GM20431 (cell line): ENCODE results near the gene NEURL1B.
"Not testable (repeated sequence)": the region's sequence is repeated elsewhere in the genome, so short reads cannot be mapped to it uniquely, and the experiment has no call there.

ENCODE experiments used
- in situ Hi-C: fragments of 300-500 bp; cut with MseI, MboI; formaldehyde crosslinking; loops from one replicate; pipeline ENCODE4 v1.15.0; 2020; ENCODE audit warnings: low sequenced_read_pairs; ENCODE audit not compliant: unreplicated experiment

The NEURL1B gene, protein sequence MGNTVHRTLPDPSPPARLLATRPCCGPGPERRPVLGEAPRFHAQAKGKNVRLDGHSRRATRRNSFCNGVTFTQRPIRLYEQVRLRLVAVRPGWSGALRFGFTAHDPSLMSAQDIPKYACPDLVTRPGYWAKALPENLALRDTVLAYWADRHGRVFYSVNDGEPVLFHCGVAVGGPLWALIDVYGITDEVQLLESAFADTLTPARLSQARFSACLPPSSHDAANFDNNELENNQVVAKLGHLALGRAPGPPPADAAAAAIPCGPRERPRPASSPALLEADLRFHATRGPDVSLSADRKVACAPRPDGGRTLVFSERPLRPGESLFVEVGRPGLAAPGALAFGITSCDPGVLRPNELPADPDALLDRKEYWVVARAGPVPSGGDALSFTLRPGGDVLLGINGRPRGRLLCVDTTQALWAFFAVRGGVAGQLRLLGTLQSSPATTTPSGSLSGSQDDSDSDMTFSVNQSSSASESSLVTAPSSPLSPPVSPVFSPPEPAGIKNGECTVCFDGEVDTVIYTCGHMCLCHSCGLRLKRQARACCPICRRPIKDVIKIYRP

DNA sequence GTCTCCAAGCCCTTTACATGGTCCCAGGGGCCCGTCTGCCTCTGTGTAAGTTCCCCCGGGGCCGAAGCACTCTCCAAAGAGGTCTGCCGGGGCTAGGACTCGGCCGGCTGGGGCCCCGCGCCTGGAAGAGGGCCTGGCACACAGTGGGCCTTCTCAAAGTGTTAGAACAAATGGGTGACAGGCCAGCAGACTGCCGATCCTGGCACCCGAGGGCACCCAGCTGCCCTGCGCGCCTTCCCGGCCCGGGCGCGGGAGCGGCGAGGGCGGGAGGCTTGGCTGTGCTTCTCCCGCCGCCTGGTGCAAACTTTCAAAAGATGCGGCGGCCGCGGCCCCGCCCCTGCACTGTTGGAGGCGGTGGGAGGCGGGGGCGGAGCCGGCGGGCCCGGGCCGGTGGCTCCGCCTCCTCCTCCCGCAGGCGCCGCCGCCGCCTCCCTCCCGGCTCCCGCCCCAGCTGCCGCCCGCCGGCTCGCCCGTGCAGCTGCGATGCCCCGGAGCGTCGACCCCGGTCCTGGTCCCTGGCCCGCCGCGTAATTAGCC, at the start of gene NEURL1B:
Gene NEURL1B, plus strand, starts transcription at position 442 of the 537 bp plus-strand sequence. CDS start 144 bp downstream, outside the sequence.
- in situ Hi-C loops, result no loop called here

DNA sequence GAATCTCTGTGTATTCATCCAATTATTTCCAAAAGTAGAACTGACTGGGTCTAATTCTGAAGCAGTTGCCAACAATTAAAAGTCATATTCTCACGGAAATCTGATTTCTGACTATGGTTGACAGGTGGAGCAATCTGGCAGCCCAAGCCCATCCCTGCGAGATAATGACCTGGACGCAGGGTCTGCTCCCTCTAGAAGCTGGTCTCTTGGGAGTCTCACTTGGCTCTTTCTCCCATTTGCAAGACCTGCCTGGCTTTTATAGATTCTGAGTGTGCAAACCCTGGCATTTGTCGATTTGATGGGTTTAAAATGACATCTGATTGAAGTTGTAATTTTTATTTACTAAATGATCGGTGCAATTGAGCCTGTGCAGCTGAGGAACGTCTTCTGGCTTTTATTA, 49.4 kb upstream of the NEURL1B start:
- in situ Hi-C loops, result no loop called here

DNA sequence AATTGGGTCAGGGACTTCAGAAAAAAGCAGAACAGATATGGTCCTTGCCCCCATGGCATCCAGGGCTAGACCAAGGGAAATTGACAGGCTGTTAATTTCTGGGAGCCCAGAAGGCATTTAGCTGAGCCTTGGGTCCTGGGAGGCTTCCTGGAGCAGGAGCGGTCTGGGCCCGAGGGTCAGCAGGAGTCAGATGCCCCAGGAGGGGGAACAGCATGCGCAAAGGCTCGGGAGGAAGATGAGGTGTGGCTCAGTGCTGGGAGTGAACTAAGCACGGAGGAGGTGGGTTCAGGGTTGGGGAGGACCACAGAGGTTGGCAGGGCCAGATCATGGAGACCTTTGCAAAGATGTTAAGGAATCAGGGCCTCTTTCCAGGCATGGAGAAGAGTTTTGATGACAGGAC, 48.2 kb upstream of the NEURL1B start:
- in situ Hi-C loops, result no loop called here

DNA sequence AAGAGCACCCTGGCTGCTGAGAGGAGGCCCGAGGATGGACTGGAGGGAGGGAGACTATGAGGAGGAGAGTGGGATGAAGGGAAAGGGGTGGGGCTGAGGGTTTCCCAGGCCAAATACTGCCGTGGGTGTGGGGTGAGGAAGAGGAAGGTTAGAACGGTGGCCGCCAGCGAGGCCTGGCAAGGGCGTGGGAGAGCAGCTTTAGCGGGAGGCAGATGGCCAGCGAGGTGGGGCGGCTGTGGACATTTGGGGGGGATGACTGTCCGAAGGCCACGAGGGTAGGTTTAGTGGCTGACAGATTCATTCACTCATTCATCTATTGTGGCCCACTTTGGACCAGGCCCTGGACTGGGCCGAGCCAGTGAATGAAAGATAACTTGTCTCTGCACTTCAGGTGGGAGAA, 47.8 kb upstream of the NEURL1B start:
- in situ Hi-C loops, result no loop called here

DNA sequence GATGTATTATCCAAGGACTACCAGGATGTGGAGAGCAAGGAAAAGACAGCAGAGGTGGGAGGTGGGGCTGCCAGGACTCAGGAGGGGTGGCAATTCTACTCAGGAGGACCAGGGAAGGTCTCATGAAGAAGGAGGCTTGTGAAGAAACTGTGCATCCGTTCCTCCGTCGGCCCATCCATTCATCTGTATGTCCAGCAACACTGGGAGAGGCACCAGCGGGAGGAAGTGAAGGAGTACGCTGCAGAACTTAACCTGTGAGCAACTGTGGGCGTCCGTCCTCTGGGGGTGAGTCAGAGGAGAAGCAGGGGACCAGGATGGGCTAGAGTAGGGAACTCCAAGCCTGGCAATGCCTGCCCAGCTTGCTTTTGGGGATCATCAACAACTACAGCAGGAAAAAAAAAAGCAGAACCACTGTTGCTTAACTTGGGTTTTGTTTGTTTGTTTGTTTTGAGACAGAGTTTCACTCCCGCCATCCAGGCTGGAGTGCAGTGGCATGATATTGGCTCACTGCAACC, 47.3 kb upstream of the NEURL1B start:
- in situ Hi-C loops, result no loop called here

DNA sequence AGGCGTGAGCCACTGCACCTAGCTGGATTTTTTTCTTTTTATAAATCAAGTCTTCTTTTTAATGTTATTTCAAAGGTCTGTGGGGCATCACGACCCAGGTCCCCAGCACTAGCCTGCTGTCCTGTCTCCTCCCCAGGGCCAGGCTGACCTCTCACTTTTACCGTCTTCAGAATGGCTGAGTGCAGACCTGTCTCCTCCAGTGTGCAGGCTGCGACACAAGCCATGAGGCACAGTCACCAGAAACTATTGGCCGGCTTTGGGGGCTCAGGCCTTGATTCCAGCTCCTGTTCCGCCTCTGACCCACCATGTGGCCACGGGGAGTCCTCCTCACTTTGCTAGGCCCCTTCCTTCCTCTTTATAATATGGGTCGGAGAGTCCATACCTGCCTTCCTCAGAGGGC, 46.6 kb upstream of the NEURL1B start:
- in situ Hi-C loops, result no loop called here

DNA sequence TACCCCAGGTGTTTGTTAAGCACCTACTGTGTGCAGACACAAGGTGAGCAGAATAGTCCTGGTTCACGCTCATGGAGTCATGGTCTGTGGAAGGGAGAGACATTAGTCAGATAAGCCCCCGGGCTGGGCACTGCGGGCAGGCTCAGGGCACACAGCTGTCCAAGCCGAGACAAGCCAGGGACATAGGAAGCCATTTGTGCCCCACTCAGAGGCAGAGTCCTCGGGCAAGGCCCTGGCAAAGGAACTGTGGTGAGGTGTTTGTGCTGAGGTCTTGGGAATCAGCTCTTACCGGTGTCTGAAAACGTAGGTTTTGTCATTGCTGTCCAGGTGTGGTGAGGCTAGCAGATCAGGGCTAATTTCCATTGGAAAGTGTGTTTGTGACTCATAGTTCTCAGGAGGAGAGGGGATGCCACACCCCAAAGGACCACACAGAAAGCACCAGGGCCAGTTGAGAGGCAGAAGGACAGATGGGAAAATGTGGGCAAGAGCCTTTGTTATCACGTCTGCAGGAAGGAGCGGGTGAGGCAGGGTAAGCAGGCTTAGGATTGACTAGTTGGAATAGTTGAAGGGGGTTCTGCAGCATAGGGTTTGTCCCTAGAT, 46.1 kb upstream of the NEURL1B start:
- in situ Hi-C loops, result no loop called here

DNA sequence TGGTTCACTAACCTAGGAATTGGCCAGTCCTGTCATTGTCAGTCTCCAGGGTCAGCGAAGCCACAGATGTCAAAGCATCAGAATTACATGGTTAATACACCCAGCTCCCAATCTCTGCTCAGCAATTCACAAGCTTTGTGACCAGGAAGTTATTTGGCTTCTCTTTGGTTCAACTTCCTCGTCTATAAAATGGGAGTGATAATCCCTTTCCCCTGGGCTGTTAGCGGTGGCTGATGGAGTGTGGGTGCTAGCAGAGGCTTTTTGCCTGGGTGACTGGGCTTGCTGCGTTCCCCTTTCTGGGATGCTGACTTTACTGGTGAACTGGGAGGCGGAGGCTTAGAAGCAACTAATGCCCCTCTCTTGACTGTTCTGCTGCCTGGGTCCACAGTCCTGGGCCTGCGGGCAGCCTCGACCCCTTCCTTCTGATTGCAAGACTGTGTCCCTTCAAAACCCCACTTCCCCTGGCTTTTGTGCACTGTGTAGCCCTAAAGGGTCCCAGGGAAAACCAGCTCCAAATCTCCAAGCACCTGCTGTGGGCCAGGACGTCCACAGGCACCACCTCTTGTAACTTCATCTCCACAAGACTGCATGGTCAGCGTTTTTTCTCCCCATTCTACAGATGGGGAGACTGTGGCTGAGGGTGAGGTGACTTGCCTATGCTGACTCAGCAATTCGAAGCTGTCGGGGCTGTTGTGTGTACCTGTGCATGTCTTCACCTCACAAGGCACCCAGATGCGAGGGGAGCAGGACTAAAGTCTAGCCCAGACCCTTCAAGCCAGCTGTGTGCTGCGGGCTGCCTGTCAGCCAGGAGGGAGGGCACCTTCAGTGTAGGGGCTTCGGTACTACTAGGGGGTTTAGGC, 45.2 kb upstream of the NEURL1B start:
- in situ Hi-C loops, result no loop called here

DNA sequence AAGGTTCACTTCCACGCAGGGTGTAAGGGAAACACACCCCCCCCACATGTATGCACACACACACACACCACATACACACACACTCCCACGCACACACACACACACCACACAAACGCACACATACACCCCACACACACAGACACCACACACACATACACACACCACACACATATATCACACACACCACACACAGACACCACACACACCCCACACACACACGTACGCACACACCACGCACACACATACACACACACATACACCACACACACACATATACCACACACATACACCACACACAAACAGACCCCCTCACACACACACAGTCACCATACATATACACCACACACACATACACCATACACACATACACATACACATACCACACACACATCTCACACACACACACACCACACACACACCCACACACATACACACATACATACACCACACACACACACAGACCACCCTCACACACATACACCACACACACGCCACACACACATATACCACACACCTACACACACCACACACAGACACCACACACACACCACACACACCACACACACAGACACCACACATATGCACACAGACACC, 44.3 kb upstream of the NEURL1B start:
- in situ Hi-C loops, result no loop called here

DNA sequence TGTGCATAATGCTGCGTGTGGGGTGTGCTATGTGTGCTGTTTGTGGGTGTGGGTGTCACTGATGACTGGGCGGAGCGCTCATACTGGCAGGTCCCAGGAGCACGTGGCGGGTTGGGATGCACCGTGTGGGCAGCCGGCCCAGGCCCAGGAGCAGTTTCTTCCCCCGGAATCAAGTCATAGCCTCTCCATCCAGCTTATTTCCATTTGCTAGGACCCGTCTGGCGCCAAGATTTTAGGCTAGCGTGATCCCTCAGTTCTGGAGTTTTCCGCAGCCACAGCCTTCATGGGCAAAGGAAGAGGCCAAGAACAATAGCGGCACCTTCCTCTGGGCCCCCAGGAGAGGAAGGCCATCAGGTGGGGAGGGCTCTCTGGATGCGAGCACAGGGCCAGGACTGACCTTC, 43.3 kb upstream of the NEURL1B start:
- in situ Hi-C loops, result no loop called here

DNA sequence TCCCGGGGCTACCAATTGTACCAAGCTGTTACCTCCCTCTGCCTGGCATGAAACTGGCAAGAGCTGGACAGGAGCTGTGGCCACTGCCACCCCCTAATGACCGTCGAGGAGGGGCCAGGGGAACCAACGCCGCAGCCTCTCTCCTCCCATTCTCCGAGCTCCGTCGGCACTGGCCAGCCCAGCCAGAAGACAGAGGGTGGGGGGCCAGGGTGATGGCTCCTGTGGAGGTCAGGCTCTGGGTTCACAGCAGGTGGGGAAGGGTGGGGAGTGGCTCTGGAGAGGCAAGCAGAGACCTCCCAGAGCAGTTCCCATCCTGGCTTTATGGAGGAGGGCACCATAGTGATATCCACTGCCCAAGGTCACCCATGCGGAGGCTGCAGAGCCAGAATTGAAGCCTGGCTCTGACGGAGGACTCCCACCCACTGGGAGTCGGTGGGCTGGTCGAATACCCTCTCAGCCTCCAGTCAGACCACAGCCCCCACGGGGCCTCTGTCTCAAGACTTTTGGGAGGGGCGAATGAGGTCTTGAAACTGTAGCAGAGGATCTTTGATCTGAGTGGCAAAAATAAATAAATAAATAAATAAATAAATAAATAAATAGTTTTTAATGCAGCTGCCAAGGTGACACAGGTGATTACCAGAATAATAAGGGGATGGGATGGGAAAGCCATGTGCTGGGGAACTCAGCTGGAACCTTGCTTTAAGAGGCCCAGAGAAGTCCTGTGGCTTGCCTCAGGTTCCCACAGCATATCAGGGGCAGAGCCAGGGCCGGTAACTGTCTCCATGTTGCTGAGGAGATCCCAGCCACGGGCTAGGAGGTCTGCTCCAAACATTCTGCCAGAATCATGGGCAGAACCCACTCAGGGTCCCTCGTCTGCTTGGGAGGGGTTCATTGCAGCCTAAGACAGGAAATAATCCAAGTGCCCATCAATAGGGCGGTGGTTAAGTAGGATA, 42.5 kb upstream of the NEURL1B start:
- in situ Hi-C loops, result no loop called here

DNA sequence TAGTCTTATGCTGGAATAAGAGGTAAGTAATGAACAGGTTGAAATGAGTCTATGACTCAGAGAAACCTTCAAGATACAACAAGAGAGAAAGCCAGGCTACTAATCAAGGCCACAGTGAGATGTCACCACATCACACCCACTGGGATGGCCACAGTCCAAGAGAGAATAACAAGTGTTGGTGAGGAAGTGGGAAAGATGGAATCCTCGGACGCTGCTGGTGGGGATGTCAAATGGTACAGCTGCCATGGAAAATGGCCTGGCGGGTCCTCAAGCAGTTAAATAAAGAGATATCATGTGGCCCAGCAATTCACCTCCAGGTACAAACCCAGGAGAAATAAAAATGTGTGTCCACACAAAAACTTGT, 41.9 kb upstream of the NEURL1B start:
- in situ Hi-C loops, result no loop called here

DNA sequence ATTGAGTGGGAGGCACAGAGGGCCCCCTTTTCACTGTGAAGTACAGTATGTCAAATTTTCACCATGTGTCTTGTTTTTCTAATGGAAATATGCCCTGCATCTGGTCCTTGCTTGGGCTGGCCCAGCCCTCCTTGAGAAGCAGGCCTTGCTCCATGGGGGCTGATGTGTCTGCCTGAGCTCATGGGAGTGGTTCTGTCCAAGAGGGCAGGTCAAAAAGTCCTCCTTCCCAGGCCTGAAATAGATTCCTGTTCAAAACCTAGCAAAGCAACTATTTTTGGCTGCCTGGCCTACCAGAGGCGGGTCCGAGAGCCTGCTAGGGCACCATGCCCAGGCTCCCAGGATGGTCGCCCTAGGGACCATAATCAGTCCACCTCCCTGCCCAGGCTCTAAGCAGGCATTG, 40.5 kb upstream of the NEURL1B start:
- in situ Hi-C loops, result no loop called here

DNA sequence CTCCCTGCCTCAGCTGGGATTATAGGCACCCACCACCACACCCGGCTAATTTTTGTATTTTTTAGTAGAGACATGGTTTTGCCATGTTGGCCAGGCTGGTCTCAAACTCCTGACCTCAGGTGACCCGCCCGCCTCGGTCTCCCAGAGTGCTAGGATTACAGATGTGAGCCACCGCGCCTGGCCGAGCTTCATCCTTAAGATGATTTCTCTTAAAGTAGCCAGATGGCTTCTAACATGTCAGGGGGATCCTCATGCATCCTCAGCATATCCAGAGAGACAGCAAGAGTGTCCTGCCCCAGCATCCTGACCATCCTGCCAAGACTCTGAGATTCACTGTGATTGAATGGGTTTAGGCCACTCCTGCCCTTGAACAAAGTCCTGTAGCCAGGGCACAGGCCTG, 39.5 kb upstream of the NEURL1B start:
- in situ Hi-C loops, result not testable (repeated sequence)

DNA sequence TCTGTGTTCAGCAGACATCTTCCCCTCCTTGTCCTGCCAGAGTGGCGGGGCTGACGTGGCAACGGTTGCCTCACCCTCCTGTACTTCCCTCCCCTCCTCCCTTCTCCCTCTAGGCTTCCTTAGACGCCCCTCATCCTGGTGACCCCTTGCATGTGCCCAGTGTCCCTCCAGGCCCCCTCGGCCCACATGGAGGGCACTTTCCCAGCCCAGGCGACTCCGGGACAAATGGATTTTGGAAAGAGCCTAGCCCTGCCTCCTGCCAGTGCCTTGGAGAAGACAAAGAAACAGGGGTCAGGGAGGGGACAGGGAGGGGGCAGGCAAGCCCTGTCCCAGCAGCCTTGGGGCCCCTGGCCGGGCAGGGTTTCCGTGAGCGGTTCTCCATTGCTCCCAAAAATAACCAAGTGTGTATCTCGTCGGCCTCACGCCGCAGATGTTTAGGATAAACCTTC, 38.3 kb upstream of the NEURL1B start:
- in situ Hi-C loops, result no loop called here

DNA sequence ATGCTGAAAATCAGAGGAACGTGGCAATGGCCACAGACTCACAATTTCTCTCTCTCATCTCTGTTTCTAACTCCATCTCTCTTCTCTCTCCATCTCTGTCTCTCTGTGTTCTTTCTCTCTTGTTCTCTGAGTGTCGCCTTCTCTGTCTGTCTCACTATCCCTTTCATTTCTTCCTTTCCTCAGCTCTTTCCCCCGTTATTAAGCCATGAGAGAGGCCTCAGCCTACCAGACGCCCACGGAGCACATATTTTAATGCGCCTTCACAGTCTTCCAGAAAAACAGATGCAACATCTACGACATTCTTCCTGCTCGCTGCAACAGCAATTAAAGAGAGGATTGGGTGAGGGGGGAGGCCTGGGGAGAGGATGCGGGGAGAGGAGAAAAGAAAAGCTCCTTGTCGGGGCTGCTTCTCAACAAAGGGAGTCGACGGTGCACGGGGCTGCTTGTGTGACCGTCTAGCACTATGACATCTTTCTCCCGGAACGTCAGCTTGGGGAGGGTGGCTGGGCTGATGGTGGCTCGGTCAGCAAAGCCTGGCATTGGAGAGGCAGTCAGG, 37.7 kb upstream of the NEURL1B start:
- in situ Hi-C loops, result no loop called here

DNA sequence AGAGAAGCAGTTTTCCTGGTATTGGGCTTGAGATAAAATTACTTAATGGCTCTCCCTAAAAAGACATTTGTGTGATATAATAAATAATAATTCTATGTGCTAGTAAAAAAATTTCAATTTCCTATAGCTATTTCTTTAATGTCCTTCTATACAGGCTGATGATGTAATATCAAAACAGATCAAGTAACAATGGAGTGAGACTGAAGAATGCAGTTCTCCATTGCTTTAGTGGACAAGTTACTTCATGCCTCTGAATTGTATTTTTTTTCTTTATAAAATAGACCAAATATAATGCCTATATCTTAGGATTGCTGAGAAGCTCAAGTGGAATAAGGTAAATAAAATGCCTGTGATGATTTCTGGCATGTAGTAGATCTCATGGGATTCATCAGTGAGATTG, 35.6 kb upstream of the NEURL1B start:
- in situ Hi-C loops, result no loop called here

DNA sequence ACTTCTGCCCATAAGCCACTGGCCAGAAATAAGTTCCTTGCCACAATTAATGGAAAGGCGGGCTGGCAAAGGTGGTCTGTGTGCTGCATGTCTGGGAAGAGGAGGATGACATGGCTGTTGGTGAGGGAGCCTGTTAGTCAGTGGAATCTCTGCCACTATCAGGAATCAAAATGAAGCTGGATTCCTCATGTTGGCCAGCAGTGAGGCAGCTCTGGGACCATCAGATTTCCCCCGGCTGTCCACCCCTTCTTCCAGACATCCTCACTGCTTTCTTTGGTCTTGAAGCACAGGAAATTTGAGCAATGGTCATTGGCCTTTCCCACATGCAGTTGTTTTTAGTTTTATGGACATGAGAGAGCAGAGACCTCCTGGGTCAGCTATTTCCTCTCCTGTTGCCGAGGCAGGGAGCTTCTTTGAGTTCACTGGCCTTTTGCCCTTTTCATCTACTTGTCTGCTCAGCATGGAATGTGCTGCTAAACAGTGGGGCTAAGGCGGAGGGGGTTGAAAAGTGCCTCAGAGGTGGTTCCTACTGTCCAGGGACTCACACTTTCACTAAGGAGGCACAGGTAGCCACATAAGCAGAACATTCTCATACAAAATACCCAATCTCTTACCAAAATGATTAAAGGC, 34.8 kb upstream of the NEURL1B start:
- in situ Hi-C loops, result no loop called here
